ENCODE measurements around the gene F10. TPM values are rescaled to one million over a fixed set of nuclear protein-coding genes. Genes with fewer than 3 reads are reported as not detected.

The F10 gene
- total and polyA plus RNA-seq, 9 of the 15 experiments (the other 6 are each of a cell fraction or from before 2014, with no cell fraction given), result 0.04 to 0.09 (median 0.07) TPM; not detected in 5

- no TSS peak for BruUV-seq (replicated peaks)
- DNase-seq (ENCODE audit: extremely low read depth in 1 of 4, low spot score in 3 of 4), result no peak
- H3K36me3 ChIP-seq (ENCODE audit: control insufficient read depth, insufficient read depth, low read length), result no peaks in the 10 kb centered on the region
- H3K4me3 ChIP-seq, result no peak overlapping the region
- in situ Hi-C loops (cut with MboI) (no loop called here), intact Hi-C loops (cut with micrococcal nuclease) (no loop called here)
- H3K4me1 ChIP-seq (replicated peaks in 1 of 2; ENCODE audit: control insufficient read depth in 2 of 2, insufficient read depth in 2 of 2, low read length in 2 of 2), result peaks cover 0 to 18% of the 10 kb centered on the region in 2 experiments; a peak in 2 of 5 replicates
- peaks cover 43 to 89% of the 10 kb centered on the region in 2 experiments for H3K27me3 ChIP-seq (ENCODE audit: control insufficient read depth in 2 of 2, insufficient read depth in 2 of 2, low read length in 2 of 2)
- ATAC-seq, result no peak
- no peaks in the 10 kb centered on the region for H3K79me2 ChIP-seq (ENCODE audit: control insufficient read depth, insufficient read depth, low read length)
- POLR2A ChIA-PET, result no interaction called here
- no peak overlapping the region for H3K27ac ChIP-seq (ENCODE audit: extremely low read depth, low read depth, low read length)
- WGBS (ENCODE audit: insufficient coverage, low coverage, missing lambda C conversion rate), result 6% methylated on average over 18 of the region's 24 CpGs
- no peaks in the 10 kb centered on the region for H3K9me3 ChIP-seq (replicated peaks; ENCODE audit: control insufficient read depth, insufficient read depth, low read depth, low read length)
- CTCF ChIA-PET (ENCODE audit: low intra/inter-chr PET ratio), result interaction anchor here (1.0 kb wide), 1 partner anchor 282 kb away, joined by 3 read pairs; no protein-coding TSS in a partner anchor
- H3K9me1 ChIP-seq (ENCODE audit: control insufficient read depth, insufficient read depth, low read length), result no peaks in the 10 kb centered on the region
- peaks cover 9% of the 10 kb centered on the region for H4K20me1 ChIP-seq (replicated peaks; ENCODE audit: control insufficient read depth, insufficient read depth, low read length)
- H3K4me2 ChIP-seq (ENCODE audit: insufficient read depth, low read length), result no peak overlapping the region
- no peak overlapping the region for H3K9ac ChIP-seq (ENCODE audit: insufficient read depth in 1 of 2, low read depth in 2 of 2, low read length in 2 of 2)
- FAIRE-seq, result no peak
- no peak overlapping the region for H2AFZ ChIP-seq (ENCODE audit: low read depth, low read length)
- TF ChIP-seq TGIF2 (CRISPR knock-in tag; IDR thresholded peaks at IDR 0.05), result no peak
- TF ChIP-seq ZBTB9 (CRISPR knock-in tag; IDR thresholded peaks at IDR 0.05), result no peak
- TF ChIP-seq ZBTB34 (CRISPR knock-in tag; IDR thresholded peaks at IDR 0.05), result no peak
- TF ChIP-seq HNRNPH1 (optimal IDR thresholded peaks at IDR 0.05; ENCODE audit: low read depth, low read length), result no peak
- no peak for TF ChIP-seq ETV6 (IDR thresholded peaks at IDR 0.05; ENCODE audit: borderline replicate concordance in 1 of 2, low read depth in 2 of 2, low read length in 1 of 2)
- no peak for TF ChIP-seq ETV6 (CRISPR knock-in tag; IDR thresholded peaks at IDR 0.05; ENCODE audit: borderline replicate concordance)
- TF ChIP-seq HDAC3 (IDR thresholded peaks at IDR 0.05; ENCODE audit: borderline replicate concordance, partially characterized antibody), result no peak
- TF ChIP-seq XRCC4 (IDR thresholded peaks at IDR 0.05; ENCODE audit: extremely low read depth, insufficient read depth, insufficient read length), result no peak
- TF ChIP-seq SUPT5H (IDR thresholded peaks at IDR 0.05), result no peak
- TF ChIP-seq SIN3A (IDR thresholded peaks at IDR 0.05; ENCODE audit: borderline replicate concordance in 2 of 2, control insufficient read depth in 1 of 2, low read depth in 2 of 2, low read length in 2 of 2), result no peak
- no peak for TF ChIP-seq RNF219 (CRISPR knock-in tag; IDR thresholded peaks at IDR 0.05)
- TF ChIP-seq HMGXB4 (CRISPR knock-in tag; IDR thresholded peaks at IDR 0.05), result no peak
- no peak for TF ChIP-seq NCOA6 (IDR thresholded peaks at IDR 0.05)
- TF ChIP-seq ZC3H4 (CRISPR knock-in tag; IDR thresholded peaks at IDR 0.05; ENCODE audit: borderline replicate concordance), result no peak
- no peak for TF ChIP-seq ZNF347 (CRISPR knock-in tag; IDR thresholded peaks at IDR 0.05; ENCODE audit: low read depth)
- TF ChIP-seq ZNF146 (CRISPR knock-in tag; IDR thresholded peaks at IDR 0.05; ENCODE audit: unreplicated experiment), result no peak
- no peak for TF ChIP-seq NELFE (IDR thresholded peaks at IDR 0.05; ENCODE audit: insufficient read depth, insufficient read length)
Observed at GRCh38 chr13:113090806-113091205, 31.8 kb upstream of the F10 start.

Data from K562 (cell line).